HG02642 (cell line): ENCODE data around the gene P2RY10.
"Not testable (repeated sequence)": the region's sequence is repeated elsewhere in the genome, so short reads cannot be mapped to it uniquely, and the experiment has no call there.

ENCODE experiments used
- ATAC-seq: cut with Tn5 transposase; IDR thresholded peaks from one replicate; pipeline ENCODE4 v1.9.1; 2021; ENCODE audit warnings: mild to moderate bottlenecking; ENCODE audit not compliant: unreplicated experiment, poor library complexity

P2RY10 gene, protein sequence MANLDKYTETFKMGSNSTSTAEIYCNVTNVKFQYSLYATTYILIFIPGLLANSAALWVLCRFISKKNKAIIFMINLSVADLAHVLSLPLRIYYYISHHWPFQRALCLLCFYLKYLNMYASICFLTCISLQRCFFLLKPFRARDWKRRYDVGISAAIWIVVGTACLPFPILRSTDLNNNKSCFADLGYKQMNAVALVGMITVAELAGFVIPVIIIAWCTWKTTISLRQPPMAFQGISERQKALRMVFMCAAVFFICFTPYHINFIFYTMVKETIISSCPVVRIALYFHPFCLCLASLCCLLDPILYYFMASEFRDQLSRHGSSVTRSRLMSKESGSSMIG

GRCh38 chrX:78945186-78945912, at the start of gene P2RY10:
P2RY10 (plus strand) TSS chrX:78945391; CDS start chrX:78960521, 15,130 bp downstream.
- ATAC-seq, result peak; percentile 73

- no peak for ATAC-seq
Measured at GRCh38 chrX:78922754-78923153, 22.4 kb upstream of the P2RY10 start.

GRCh38 chrX:78923198-78924015, 21.8 kb upstream of the P2RY10 start:
- ATAC-seq, result peak; percentile 95

DNA sequence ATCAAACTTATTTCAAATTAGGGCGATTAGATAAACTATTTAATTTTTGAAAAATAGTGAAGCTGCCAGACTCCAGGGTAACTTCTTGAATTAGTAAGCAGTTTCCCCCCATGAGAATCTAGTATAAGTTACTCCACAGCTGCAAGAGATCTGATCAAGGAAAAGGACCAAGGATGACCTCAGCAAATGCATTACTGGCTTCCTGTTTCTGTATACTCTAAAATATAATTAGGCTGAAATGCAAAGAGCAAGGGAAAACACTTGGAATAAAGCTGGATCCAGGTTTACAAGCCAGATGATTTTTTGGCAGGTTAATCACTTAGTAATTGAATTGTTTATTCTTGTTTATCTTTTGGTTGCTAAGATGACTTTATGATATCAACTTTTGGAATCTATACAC, 13.4 kb upstream of the P2RY10 start:
- no peak for ATAC-seq

DNA sequence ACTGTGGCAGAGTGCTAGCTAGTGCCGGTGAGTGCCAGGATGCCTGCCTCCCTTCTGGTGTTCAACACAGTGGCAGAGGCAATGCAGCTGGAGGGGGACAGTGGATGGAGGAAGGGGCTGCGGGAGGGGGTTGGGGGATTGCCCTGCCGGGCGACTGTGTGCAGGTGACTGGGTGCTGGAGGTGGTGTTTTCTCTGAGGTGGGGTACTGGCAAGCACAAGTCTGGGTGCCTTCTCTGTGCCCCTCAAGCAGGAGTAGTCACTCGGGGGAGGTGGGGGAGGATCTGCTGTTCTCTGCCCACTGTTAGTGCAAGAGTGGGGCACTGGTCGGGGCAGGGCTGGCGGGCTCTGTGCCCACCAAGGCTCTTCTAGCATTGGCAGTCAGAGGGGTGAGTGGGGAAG, 10.3 kb upstream of the P2RY10 start:
- ATAC-seq, result no peak

DNA sequence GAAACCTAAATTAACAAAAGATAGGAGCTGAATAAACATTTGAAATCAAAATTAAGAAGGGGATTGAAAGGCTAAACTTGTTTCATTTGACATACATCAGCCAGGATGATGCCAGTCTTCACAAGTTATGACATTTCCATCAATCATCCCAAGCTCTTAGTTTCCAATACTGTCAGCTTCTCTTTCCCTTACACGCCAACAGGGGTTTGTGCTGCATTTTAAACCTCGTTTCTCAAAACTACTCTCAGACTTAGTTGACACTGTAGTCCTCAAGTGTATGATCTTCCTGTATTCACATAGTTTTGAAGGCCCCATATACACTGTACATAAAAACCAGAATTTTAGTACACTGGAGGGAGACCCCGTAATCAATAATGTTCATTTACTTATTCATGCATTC, 840 bp upstream of the P2RY10 start:
- ATAC-seq, result no peak

DNA sequence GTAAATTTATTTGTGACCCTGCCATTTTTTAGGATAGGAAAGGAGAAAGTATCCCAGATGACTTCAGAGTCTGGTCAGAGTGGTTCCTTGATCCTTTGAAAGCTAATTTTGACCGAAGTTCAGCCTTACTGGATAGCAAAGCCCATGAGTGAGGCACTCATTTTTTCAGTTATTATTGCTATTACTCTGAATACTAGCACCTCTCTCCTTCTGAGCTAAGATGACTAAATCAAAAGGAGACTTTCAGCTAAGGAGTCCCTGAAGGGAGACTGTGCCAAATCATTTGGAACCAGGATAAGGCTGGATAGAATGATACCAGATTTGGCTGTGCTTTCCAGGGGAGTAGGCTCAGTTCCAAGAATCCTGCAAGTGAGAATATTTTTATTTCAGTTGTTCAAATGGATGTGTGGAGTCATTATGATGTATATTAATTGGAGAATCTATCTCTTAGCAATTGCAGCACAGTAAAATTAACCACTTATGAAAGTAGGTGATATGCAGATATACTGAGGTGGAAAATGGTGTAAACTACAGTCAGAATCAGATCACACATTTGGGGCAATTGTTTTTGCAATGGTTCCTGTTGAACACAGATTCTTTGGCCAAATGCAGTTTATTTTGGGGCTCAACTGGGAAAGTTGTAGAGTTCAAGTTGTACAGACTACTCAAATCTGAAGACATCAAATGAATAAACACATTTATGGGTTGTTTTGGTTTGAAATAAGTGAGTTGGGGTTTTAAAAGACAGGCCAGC, 1.2 kb downstream of the P2RY10 start:
- no peak for ATAC-seq

GRCh38 chrX:78950009-78950835, 5.0 kb downstream of the P2RY10 start:
- ATAC-seq, result no peak

- no peak for ATAC-seq
Measured at GRCh38 chrX:78957049-78957767, 12.0 kb downstream of the P2RY10 start.

GRCh38 chrX:78957768-78958130, 12.6 kb downstream of the P2RY10 start:
- ATAC-seq, result peak; percentile 84

DNA sequence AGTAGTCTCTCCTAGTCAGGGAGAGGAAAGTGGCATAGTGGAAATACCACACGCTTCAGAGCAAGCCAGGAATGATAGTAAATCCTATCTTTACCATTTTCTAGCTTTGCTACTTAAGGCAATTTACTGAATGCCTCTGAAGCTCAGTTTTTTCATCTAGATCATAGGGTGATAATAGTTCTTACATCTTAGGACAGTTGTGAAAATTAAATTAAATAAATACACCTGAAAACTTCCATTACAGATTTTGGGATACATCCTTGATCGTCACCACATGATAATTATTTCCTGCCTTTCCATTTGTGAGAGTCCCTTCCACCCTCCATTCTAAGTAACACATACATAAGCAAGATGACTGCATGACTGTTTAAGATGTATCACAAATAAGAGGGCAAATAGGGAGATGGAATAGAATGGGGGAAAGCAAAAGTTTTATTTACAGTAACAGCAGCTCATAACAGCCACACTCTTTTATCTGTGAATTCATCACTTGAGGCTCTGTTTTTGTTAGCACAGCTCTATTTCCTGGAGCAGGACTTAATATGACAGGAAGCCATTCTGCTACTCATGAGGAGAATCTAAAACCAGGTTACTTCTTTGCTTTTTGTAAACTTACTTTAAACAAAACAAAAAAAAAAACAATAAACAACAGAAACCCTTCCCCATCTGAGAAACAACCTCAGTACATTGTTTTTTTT, 13.4 kb downstream of the P2RY10 start:
- ATAC-seq, result no peak

GRCh38 chrX:78960888-78961287, 15.7 kb downstream of the P2RY10 start:
- ATAC-seq, result no peak

GRCh38 chrX:78964598-78964997, 19.4 kb downstream of the P2RY10 start:
- no peak for ATAC-seq

GRCh38 chrX:78979789-78980464, 34.7 kb downstream of the P2RY10 start:
- ATAC-seq, result peak; percentile 99

- no peak for ATAC-seq
Measured at GRCh38 chrX:78989349-78989748, 44.2 kb downstream of the P2RY10 start.

- no peak for ATAC-seq
Measured at GRCh38 chrX:78997870-78998558, 52.8 kb downstream of the P2RY10 start.

GRCh38 chrX:79007540-79007939, 62.3 kb downstream of the P2RY10 start:
- not testable (repeated sequence) for ATAC-seq
